ENCODE data around the gene FGF5.
"Not testable (repeated sequence)": the region's sequence is repeated elsewhere in the genome, so short reads cannot be mapped to it uniquely, and the experiment has no call there.

The FGF5 gene

GRCh38 chr4:80266253-80266901 is at the start of gene FGF5:
TSS of gene FGF5 (plus strand) at chr4:80266664. CDS start at chr4:80266825, 161 bp downstream.
- DNase-seq, result peak; percentile 6 to 17

- no peak for DNase-seq
Measured at GRCh38 chr4:80219301-80220025, 47.0 kb upstream of the FGF5 start.

GRCh38 chr4:80220711-80221110 is 45.8 kb upstream of the FGF5 start:
- DNase-seq, result no peak

GRCh38 chr4:80221161-80221560 is 45.3 kb upstream of the FGF5 start:
- peak in 1 of 2 donors; percentile 19 for DNase-seq

- DNase-seq, result no peak
Measured at GRCh38 chr4:80225595-80225994, 40.9 kb upstream of the FGF5 start.

- no peak for DNase-seq
Measured at GRCh38 chr4:80226094-80226493, 40.4 kb upstream of the FGF5 start.

GRCh38 chr4:80228460-80228859 is 38.0 kb upstream of the FGF5 start:
- no peak for DNase-seq

- DNase-seq, result no peak
Measured at GRCh38 chr4:80229128-80229527, 37.3 kb upstream of the FGF5 start.

- DNase-seq, result no peak
Measured at GRCh38 chr4:80229590-80229989, 36.9 kb upstream of the FGF5 start.

- DNase-seq, result no peak
Measured at GRCh38 chr4:80231180-80231579, 35.3 kb upstream of the FGF5 start.

GRCh38 chr4:80232707-80233370 is 33.6 kb upstream of the FGF5 start:
- DNase-seq, result no peak

- DNase-seq, result no peak
Measured at GRCh38 chr4:80233390-80233789, 33.1 kb upstream of the FGF5 start.

- no peak for DNase-seq
Measured at GRCh38 chr4:80235451-80235850, 31.0 kb upstream of the FGF5 start.

GRCh38 chr4:80237992-80238391 is 28.5 kb upstream of the FGF5 start:
- DNase-seq, result no peak

GRCh38 chr4:80239480-80240150 is 26.8 kb upstream of the FGF5 start:
- DNase-seq, result no peak

GRCh38 chr4:80240976-80241375 is 25.5 kb upstream of the FGF5 start:
- DNase-seq, result no peak

GRCh38 chr4:80243274-80244018 is 23.0 kb upstream of the FGF5 start:
- no peak for DNase-seq

GRCh38 chr4:80247484-80247883 is 19.0 kb upstream of the FGF5 start:
- DNase-seq, result not testable (repeated sequence)

GRCh38 chr4:80249144-80249543 is 17.3 kb upstream of the FGF5 start:
- DNase-seq, result no peak

- DNase-seq, result no peak
Measured at GRCh38 chr4:80252427-80252826, 14.0 kb upstream of the FGF5 start.

- DNase-seq, result no peak
Measured at GRCh38 chr4:80252953-80253352, 13.5 kb upstream of the FGF5 start.

GRCh38 chr4:80253510-80253909 is 13.0 kb upstream of the FGF5 start:
- no peak for DNase-seq

GRCh38 chr4:80254114-80254513 is 12.3 kb upstream of the FGF5 start:
- no peak for DNase-seq
